OCI-LY7 (cell line): ENCODE data around the gene GJB2. TPM values are rescaled to one million over a fixed set of nuclear protein-coding genes. Genes with fewer than 3 reads are reported as not detected.

Source experiments
- BruUV-seq: library from RNA; stranded (reverse); fragments of 400-500 nt; replicated peaks from 2 replicates; lab custom pipeline; 2021; lab: Mats Ljungman, UMichigan
- CTCF ChIA-PET: fragments of 300-600 bp; sonication (Branson Sonifier 250); formaldehyde crosslinking; loops from one replicate; lab custom pipeline; 2022; ENCODE audit warnings: antibody characterized with exemption; ENCODE audit not compliant: unreplicated experiment; lab: Charles Lee
- POLR2A ChIA-PET: fragments of 300-600 bp; sonication (Branson Sonifier 250); formaldehyde crosslinking; loops from one replicate; lab custom pipeline; 2022; ENCODE audit warnings: antibody characterized with exemption; lab: Charles Lee
- DNase-seq: peaks from one replicate; pipeline ENCODE4 v3.0.0-alpha.2; 2015; ENCODE audit warnings: low spot score
- H2AFZ ChIP-seq: fragments of 200-600 bp; sonication (generic), shearing (Covaris generic); 2 replicates; pipeline ENCODE4 v1.6.1; 2014; ENCODE audit warnings: mild to moderate bottlenecking, antibody characterized with exemption, low read length, moderate library complexity
- H3K27ac ChIP-seq: fragments of 200-600 bp; sonication (generic); 2 replicates; pipeline ENCODE4 v1.5.1; 2014; ENCODE audit warnings: mixed run types, low read depth, mild to moderate bottlenecking, moderate library complexity, low read length, inconsistent platforms; ENCODE audit not compliant: poor library complexity, severe bottlenecking
- H3K36me3 ChIP-seq: fragments of 200-600 bp; sonication (generic); 2 replicates; pipeline ENCODE4 v1.6.1; 2014; ENCODE audit warnings: mild to moderate bottlenecking, antibody characterized with exemption, low read length, moderate library complexity, mixed read lengths; ENCODE audit not compliant: insufficient read depth
- H3K4me1 ChIP-seq: fragments of 200-600 bp; sonication (generic); 2 replicates; pipeline ENCODE4 v1.5.1; 2014; ENCODE audit warnings: mild to moderate bottlenecking, low read length; ENCODE audit not compliant: insufficient read depth, poor library complexity, severe bottlenecking
- H3K4me2 ChIP-seq: fragments of 200-600 bp; sonication (generic); 2 replicates; pipeline ENCODE4 v1.6.1; 2014; ENCODE audit warnings: mild to moderate bottlenecking, low read length
- H3K4me3 ChIP-seq: fragments of 200-600 bp; sonication (generic); 2 replicates; pipeline ENCODE4 v1.5.1; 2014; ENCODE audit warnings: mild to moderate bottlenecking, low read depth, low read length; ENCODE audit not compliant: poor library complexity, severe bottlenecking
- H3K79me2 ChIP-seq: fragments of 200-600 bp; sonication (generic); 2 replicates; pipeline ENCODE4 v1.6.1; 2016; ENCODE audit warnings: low read depth, mild to moderate bottlenecking, low read length, moderate library complexity, mixed read lengths; ENCODE audit not compliant: insufficient read depth
- H3K9me2 ChIP-seq: fragments of 200-600 bp; sonication (generic); 2 replicates; pipeline ENCODE4 v1.6.1; 2016; ENCODE audit warnings: mild to moderate bottlenecking, low read length, mixed read lengths; ENCODE audit not compliant: insufficient read depth
- H3K9me3 ChIP-seq: fragments of 200-600 bp; sonication (generic); 2 replicates; pipeline ENCODE4 v1.6.1; 2014; ENCODE audit warnings: mild to moderate bottlenecking, mixed run types, low read length, mixed read lengths
- H4K20me1 ChIP-seq: fragments of 200-600 bp; sonication (generic); 2 replicates; pipeline ENCODE4 v1.6.1; 2014; ENCODE audit warnings: mild to moderate bottlenecking, antibody characterized with exemption, low read length, moderate library complexity, mixed read lengths; ENCODE audit not compliant: insufficient read depth
- EZH2phosphoT487 ChIP-seq: fragments of 200-600 bp; sonication (generic); IDR thresholded peaks from 2 replicates; pipeline ENCODE4 v1.6.1; 2018; ENCODE audit warnings: low read depth, borderline replicate concordance, mild to moderate bottlenecking, mixed run types, antibody characterized with exemption, low read length, moderate library complexity, mixed read lengths
- intact Hi-C: fragments of 100-400 bp; cut with micrococcal nuclease; formaldehyde crosslinking; loops from one replicate; pipeline ENCODE4 v1.10.0; 2022; ENCODE audit not compliant: unreplicated experiment
- total RNA-seq, 2 experiments: library from RNA; depleted of rRNA in 1 of 2; stranded (reverse); fragments of >200 nt in 1 of 2; shearing (Covaris generic) in 1 of 2; gene quantifications; 2 replicates each; pipeline ENCODE4 v1.2.3, GENCODE V29; 2014 to 2022
- TF ChIP-seq, protein P1 (sequence below): fragments of 200-600 bp; sonication (generic); conservative IDR thresholded peaks from 2 replicates; pipeline ENCODE4 v1.5.1; 2014; ENCODE audit warnings: mild to moderate bottlenecking, antibody characterized with exemption, low read length, moderate library complexity, mixed read lengths

The GJB2 gene
- total RNA-seq, 2 experiments from 2014 or later, result not detected

DNA sequence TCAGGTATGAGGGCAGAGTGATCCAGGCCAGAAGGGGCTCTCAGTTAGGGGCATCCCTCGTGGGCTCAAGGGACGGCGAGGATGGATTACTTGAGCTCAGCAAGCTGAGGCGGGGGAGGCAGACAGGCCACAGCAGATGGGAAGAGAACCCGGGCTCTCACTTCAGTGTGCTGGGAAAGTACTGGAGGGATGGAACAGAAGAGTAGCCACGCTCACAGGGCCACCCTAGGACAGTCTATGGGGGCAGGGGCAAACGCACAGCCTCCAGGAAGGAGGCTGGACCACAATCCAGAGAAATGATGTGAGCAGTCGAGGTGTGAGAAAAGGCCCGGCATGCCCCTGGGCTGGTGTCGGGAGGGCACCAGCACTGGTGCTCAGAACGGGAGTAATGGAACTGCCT lies 41.1 kb downstream of the GJB2 start:
- CTCF ChIA-PET, result no interaction called here
- intact Hi-C loops, result no loop called here
- H3K4me2 ChIP-seq, result no peak overlapping the region
- H3K79me2 ChIP-seq, result no peaks in the 10 kb centered on the region
- H3K9me3 ChIP-seq, result no peaks in the 10 kb centered on the region
- H3K4me3 ChIP-seq, result no peak overlapping the region
- no peak for DNase-seq
- no TSS peak for BruUV-seq
- POLR2A ChIA-PET, result no interaction called here
- no peak overlapping the region for H3K27ac ChIP-seq
- no peaks in the 10 kb centered on the region for H3K9me2 ChIP-seq
- H2AFZ ChIP-seq, result no peak overlapping the region
- TF ChIP-seq, protein P1, sequence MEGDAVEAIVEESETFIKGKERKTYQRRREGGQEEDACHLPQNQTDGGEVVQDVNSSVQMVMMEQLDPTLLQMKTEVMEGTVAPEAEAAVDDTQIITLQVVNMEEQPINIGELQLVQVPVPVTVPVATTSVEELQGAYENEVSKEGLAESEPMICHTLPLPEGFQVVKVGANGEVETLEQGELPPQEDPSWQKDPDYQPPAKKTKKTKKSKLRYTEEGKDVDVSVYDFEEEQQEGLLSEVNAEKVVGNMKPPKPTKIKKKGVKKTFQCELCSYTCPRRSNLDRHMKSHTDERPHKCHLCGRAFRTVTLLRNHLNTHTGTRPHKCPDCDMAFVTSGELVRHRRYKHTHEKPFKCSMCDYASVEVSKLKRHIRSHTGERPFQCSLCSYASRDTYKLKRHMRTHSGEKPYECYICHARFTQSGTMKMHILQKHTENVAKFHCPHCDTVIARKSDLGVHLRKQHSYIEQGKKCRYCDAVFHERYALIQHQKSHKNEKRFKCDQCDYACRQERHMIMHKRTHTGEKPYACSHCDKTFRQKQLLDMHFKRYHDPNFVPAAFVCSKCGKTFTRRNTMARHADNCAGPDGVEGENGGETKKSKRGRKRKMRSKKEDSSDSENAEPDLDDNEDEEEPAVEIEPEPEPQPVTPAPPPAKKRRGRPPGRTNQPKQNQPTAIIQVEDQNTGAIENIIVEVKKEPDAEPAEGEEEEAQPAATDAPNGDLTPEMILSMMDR, result no peak
- no peak for TF ChIP-seq EZH2phosphoT487
- H3K4me1 ChIP-seq, result no peaks in the 10 kb centered on the region
- no peaks in the 10 kb centered on the region for H3K36me3 ChIP-seq
- H4K20me1 ChIP-seq, result no peaks in the 10 kb centered on the region

DNA sequence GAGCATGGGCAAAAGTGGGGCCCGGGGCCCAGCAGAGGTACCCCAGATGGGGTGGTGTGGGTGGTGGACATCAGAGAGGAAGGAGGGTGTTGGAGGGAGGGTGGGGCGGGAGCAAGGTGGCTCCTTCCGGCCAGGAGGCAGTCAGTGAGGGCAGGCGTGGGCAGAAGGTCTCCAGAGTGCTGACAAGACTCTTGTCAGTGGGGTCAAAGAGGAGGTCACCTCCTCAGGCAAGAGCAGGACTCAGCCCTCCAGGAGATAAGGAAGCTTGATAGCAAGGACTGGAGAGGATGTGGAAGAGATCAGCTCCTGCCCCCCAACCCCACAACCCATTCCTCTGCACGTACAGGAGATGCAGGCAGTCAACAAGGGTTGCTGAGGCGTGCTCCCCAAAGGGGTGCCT lies 41.7 kb downstream of the GJB2 start:
- Histone ChIP-seq H3K4me2 (no peak overlapping the region), H3K4me3 (no peak overlapping the region), H3K9me3 (no peaks in the 10 kb centered on the region), H3K9me2 (no peaks in the 10 kb centered on the region), H2AFZ (no peak overlapping the region), H3K79me2 (no peaks in the 10 kb centered on the region), H3K36me3 (no peaks in the 10 kb centered on the region), H4K20me1 (no peaks in the 10 kb centered on the region), H3K4me1 (no peaks in the 10 kb centered on the region), H3K27ac (no peak overlapping the region)
- intact Hi-C loops, result no loop called here
- CTCF ChIA-PET, result no interaction called here
- BruUV-seq, result no TSS peak
- POLR2A ChIA-PET, result no interaction called here
- TF ChIP-seq, protein P1, result no peak
- TF ChIP-seq EZH2phosphoT487, result no peak
- no peak for DNase-seq

DNA sequence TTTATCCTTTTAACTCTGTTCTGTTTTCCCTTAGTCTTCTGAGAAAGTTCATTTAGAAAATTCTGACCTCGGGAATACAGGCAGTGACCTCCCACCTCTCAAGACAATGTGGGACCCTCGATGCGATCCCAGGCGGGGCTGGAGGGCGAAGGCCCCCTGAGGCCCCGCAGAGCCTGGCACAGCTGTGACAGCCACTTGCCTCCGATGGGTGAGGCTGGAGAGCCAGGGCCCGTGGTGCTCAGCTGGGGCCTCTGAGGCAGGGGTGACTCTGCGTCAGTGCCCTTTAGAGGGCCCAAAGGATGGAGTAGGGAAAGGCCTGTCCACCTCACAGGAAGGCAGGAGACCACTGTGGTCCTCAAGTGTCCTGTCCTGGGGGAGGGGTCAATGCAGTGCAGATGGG lies 42.2 kb downstream of the GJB2 start:
- H3K4me2 ChIP-seq, result no peak overlapping the region
- POLR2A ChIA-PET, result no interaction called here
- H3K9me2 ChIP-seq, result no peaks in the 10 kb centered on the region
- H3K9me3 ChIP-seq, result no peaks in the 10 kb centered on the region
- H4K20me1 ChIP-seq, result no peaks in the 10 kb centered on the region
- no peaks in the 10 kb centered on the region for H3K79me2 ChIP-seq
- intact Hi-C loops, result no loop called here
- no peaks in the 10 kb centered on the region for H3K36me3 ChIP-seq
- no peaks in the 10 kb centered on the region for H3K4me1 ChIP-seq
- H2AFZ ChIP-seq, result no peak overlapping the region
- CTCF ChIA-PET, result no interaction called here
- no peak overlapping the region for H3K4me3 ChIP-seq
- TF ChIP-seq EZH2phosphoT487, result no peak
- TF ChIP-seq, protein P1, result no peak
- BruUV-seq, result no TSS peak
- no peak overlapping the region for H3K27ac ChIP-seq
- no peak for DNase-seq
